H1 (cell line): Measurements from ENCODE around the gene RPL32. TPM values are rescaled to one million over a fixed set of nuclear protein-coding genes. Genes with fewer than 3 reads are reported as not detected.

ENCODE experiments used
- CTCF ChIA-PET: fragments of 300-600 bp; sonication (Branson Sonifier 250); formaldehyde crosslinking; loops from one replicate; lab custom pipeline; 2021; ENCODE audit not compliant: partially characterized antibody; lab: Charles Lee
- POLR2A ChIA-PET: fragments of 300-600 bp; sonication (Branson Sonifier 250); formaldehyde crosslinking; loops from one replicate; lab custom pipeline; 2021; ENCODE audit warnings: inconsistent platforms; ENCODE audit not compliant: partially characterized antibody; lab: Charles Lee
- DNase-seq, 2 experiments: peaks; one replicate each; pipeline versions ENCODE4 v3.0.0 to v3.0.0-alpha.2; 2010 to 2022; ENCODE audit warnings: low spot score in 2 of 2, low read depth in 1 of 2, mixed read lengths in 1 of 2
- FAIRE-seq: peaks from 2 replicates; lab custom pipeline; 2011; peaks lifted over from hg19 to GRCh38; lab: Jason Lieb, UNC
- H2AFZ ChIP-seq: 2 replicates; pipeline ENCODE4 v1.8.1; 2012; ENCODE audit warnings: low read length, inconsistent platforms
- H2AK5ac ChIP-seq: 2 replicates; pipeline ENCODE4 v1.6.1; 2013; ENCODE audit warnings: low read depth, low read length
- H2BK120ac ChIP-seq: replicated peaks from 2 replicates; pipeline ENCODE3; 2013; ENCODE audit warnings: low read depth, low read length, inconsistent platforms
- H2BK12ac ChIP-seq: 2 replicates; pipeline ENCODE4 v1.6.1; 2013; ENCODE audit warnings: low read depth, low read length
- H2BK15ac ChIP-seq: 2 replicates; pipeline ENCODE4 v1.6.1; 2013; ENCODE audit warnings: low read length
- H2BK20ac ChIP-seq: 2 replicates; pipeline ENCODE4 v1.6.1; 2013; ENCODE audit warnings: low read length
- H2BK5ac ChIP-seq: 2 replicates; pipeline ENCODE4 v1.6.1; 2013; ENCODE audit warnings: low read depth, low read length
- H3K14ac ChIP-seq: 2 replicates; pipeline ENCODE4 v1.6.1; 2013; ENCODE audit warnings: inconsistent platforms; ENCODE audit not compliant: insufficient read length
- H3K18ac ChIP-seq: 2 replicates; pipeline ENCODE4 v1.6.1; 2013; ENCODE audit warnings: low read length; ENCODE audit errors: extremely low read depth
- H3K23ac ChIP-seq: 2 replicates; pipeline ENCODE4 v1.6.1; 2013; ENCODE audit warnings: inconsistent platforms; ENCODE audit not compliant: insufficient read length
- H3K23me2 ChIP-seq: 2 replicates; pipeline ENCODE4 v1.6.1; 2013; ENCODE audit warnings: low read depth, low read length
- H3K27ac ChIP-seq: 2 replicates; pipeline ENCODE4 v1.6.1; 2011; ENCODE audit warnings: low read depth, low read length, inconsistent platforms
- H3K27me3 ChIP-seq, 4 experiments: replicated peaks in 1 of 4; 1 replicate in 1 of 4; 2 replicates in 3 of 4; pipeline versions ENCODE4 v1.6.1 to v1.8.1; 2011 to 2013; ENCODE audit warnings: low read length in 3 of 4, mild to moderate bottlenecking in 3 of 4, inconsistent platforms in 2 of 4, mixed read lengths in 2 of 4, moderate library complexity in 1 of 4; ENCODE audit not compliant: control insufficient read depth in 3 of 4, insufficient read depth in 3 of 4; ENCODE audit errors: extremely low read depth in 1 of 4
- H3K36me3 ChIP-seq, 4 experiments: 2 replicates each; pipeline versions ENCODE4 v1.6.1 to v1.8.1; 2011 to 2013; ENCODE audit warnings: mild to moderate bottlenecking in 4 of 4, low read length in 3 of 4, moderate library complexity in 2 of 4, control low read depth in 1 of 4, inconsistent platforms in 1 of 4; ENCODE audit not compliant: insufficient read depth in 4 of 4, control insufficient read depth in 2 of 4
- H3K4ac ChIP-seq: replicated peaks from 2 replicates; pipeline ENCODE3; 2013; ENCODE audit warnings: low read length, low read depth, mixed read lengths, inconsistent platforms; ENCODE audit not compliant: insufficient read length
- H3K4me1 ChIP-seq, 4 experiments: replicated peaks in 1 of 4; 1 replicate in 1 of 4; 2 replicates in 3 of 4; pipeline versions ENCODE4 v1.6.1 to v1.8.1; 2011 to 2013; ENCODE audit warnings: low read length in 3 of 4, inconsistent platforms in 2 of 4, mixed read lengths in 1 of 4; ENCODE audit not compliant: insufficient read depth in 4 of 4, control insufficient read depth in 3 of 4
- H3K4me2 ChIP-seq, 2 experiments: 2 replicates each; pipeline versions ENCODE4 v1.6.1 to v1.8.1; 2011 to 2013; ENCODE audit warnings: low read depth in 2 of 2, low read length in 2 of 2, control low read depth in 1 of 2, inconsistent platforms in 1 of 2, mild to moderate bottlenecking in 1 of 2; ENCODE audit not compliant: insufficient read depth in 1 of 2
- H3K4me3 ChIP-seq, 4 experiments: fragments of 200-600, 300-600 bp in 1 of 4; sonication (generic), shearing (Covaris generic), sonication (Bioruptor Twin) in 1 of 4; 2 replicates each; pipeline versions ENCODE4 v1.5.1 to v1.8.1; 2011 to 2016; ENCODE audit warnings: low read length in 4 of 4, low read depth in 3 of 4, control low read depth in 2 of 4, inconsistent platforms in 2 of 4, mild to moderate bottlenecking in 2 of 4, mixed read lengths in 1 of 4, moderate library complexity in 1 of 4; ENCODE audit not compliant: insufficient read depth in 2 of 4; ENCODE audit errors: extremely low read depth in 1 of 4
- H3K56ac ChIP-seq: replicated peaks from 2 replicates; pipeline ENCODE3; 2013; ENCODE audit warnings: low read depth, mild to moderate bottlenecking, mixed read lengths, low read length, inconsistent platforms; ENCODE audit not compliant: insufficient read length
- H3K79me1 ChIP-seq: 2 replicates; pipeline ENCODE4 v1.6.1; 2013; ENCODE audit warnings: low read depth, low read length, control low read depth
- H3K79me2 ChIP-seq, 2 experiments: 2 replicates each; pipeline versions ENCODE4 v1.6.1 to v1.8.1; 2012 to 2013; ENCODE audit warnings: low read length in 2 of 2, mild to moderate bottlenecking in 2 of 2, inconsistent platforms in 1 of 2; ENCODE audit not compliant: insufficient read depth in 2 of 2, control insufficient read depth in 1 of 2
- H3K9ac ChIP-seq, 4 experiments: replicated peaks in 1 of 4; 1 replicate in 1 of 4; 2 replicates in 3 of 4; pipeline versions ENCODE4 v1.6.1 to v1.8.1; 2011 to 2013; ENCODE audit warnings: low read depth in 3 of 4, low read length in 3 of 4, control low read depth in 2 of 4, mild to moderate bottlenecking in 2 of 4, moderate library complexity in 2 of 4, inconsistent platforms in 1 of 4; ENCODE audit errors: extremely low read depth in 1 of 4
- H3K9me3 ChIP-seq, 2 experiments: 2 replicates each; pipeline versions ENCODE4 v1.6.1 to v1.8.1; 2012 to 2013; ENCODE audit warnings: mild to moderate bottlenecking in 2 of 2, moderate library complexity in 2 of 2, control low read depth in 1 of 2, inconsistent platforms in 1 of 2, low read depth in 1 of 2, low read length in 1 of 2, mixed read lengths in 1 of 2; ENCODE audit not compliant: insufficient read depth in 2 of 2
- H4K20me1 ChIP-seq, 2 experiments: replicated peaks in 1 of 2; 2 replicates each; pipeline versions ENCODE3 to v1.8.1; 2011 to 2013; ENCODE audit warnings: inconsistent platforms in 2 of 2, low read length in 2 of 2, mild to moderate bottlenecking in 1 of 2; ENCODE audit not compliant: insufficient read depth in 2 of 2, control insufficient read depth in 1 of 2
- H4K5ac ChIP-seq: 2 replicates; pipeline ENCODE4 v1.6.1; 2013; ENCODE audit warnings: low read length, low read depth, mixed read lengths, inconsistent platforms; ENCODE audit not compliant: insufficient read length
- H4K8ac ChIP-seq: 2 replicates; pipeline ENCODE4 v1.8.0; 2013; ENCODE audit warnings: mild to moderate bottlenecking, moderate library complexity, low read length, inconsistent platforms; ENCODE audit not compliant: insufficient read depth; ENCODE audit errors: extremely low read depth
- H4K91ac ChIP-seq: replicated peaks from 2 replicates; pipeline ENCODE3; 2013; ENCODE audit warnings: low read length, mixed read lengths, inconsistent platforms; ENCODE audit not compliant: insufficient read length
- BCL11A ChIP-seq, 2 experiments: IDR thresholded peaks; one replicate each; pipeline ENCODE4 v1.6.1; 2011; ENCODE audit warnings: low read depth in 2 of 2, low read length in 2 of 2, mild to moderate bottlenecking in 2 of 2
- BRCA1 ChIP-seq: IDR thresholded peaks from 2 replicates; pipeline ENCODE4 v1.6.1; 2012; ENCODE audit warnings: low read depth, low read length, improper control_type of control experiment
- CREB1 ChIP-seq: IDR thresholded peaks from 2 replicates; pipeline ENCODE4 v1.6.1; 2012; ENCODE audit warnings: inconsistent platforms
- KDM4A ChIP-seq: IDR thresholded peaks from one replicate; pipeline ENCODE4 v1.7.1; 2012; ENCODE audit warnings: low read depth, mild to moderate bottlenecking, moderate library complexity, low read length, inconsistent platforms; ENCODE audit not compliant: severe bottlenecking
- SIRT6 ChIP-seq: IDR thresholded peaks from one replicate; pipeline ENCODE4 v1.7.1; 2012; ENCODE audit warnings: low read length, inconsistent platforms
- SP2 ChIP-seq: IDR thresholded peaks from 2 replicates; pipeline ENCODE4 v1.6.1; 2012; ENCODE audit warnings: mild to moderate bottlenecking, low read length, inconsistent platforms
- YY1 ChIP-seq: IDR thresholded peaks from 2 replicates; pipeline ENCODE4 v1.6.1; 2011; ENCODE audit warnings: low read depth, mild to moderate bottlenecking, low read length
- WGBS, 2 experiments: shearing (Covaris generic) in 1 of 2; methylation state at CpG; one replicate each; pipeline versions ENCODE4 v1.1.6 to v1.1.7; 2013 to 2015; ENCODE audit warnings: low lambda C conversion rate in 2 of 2, mixed read lengths in 2 of 2, inconsistent platforms in 1 of 2, low coverage in 1 of 2, missing lambda C conversion rate in 1 of 2; ENCODE audit not compliant: insufficient replicate concordance in 2 of 2, insufficient coverage in 1 of 2, insufficient read length in 1 of 2; ENCODE audit errors: extremely low coverage in 1 of 2, missing lambda C conversion rate in 1 of 2; 5-methylcytosine and 5-hydroxymethylcytosine counted together
- polyA plus RNA-seq, 7 experiments: library from polyadenylated mRNA; depleted of rRNA in 3 of 7; stranded (reverse) in 5 of 7; unstranded in 2 of 7; fragments of >200 nt in 5 of 7; fragments of 200-250 nt in 2 of 7; gene quantifications; 1 replicate in 5 of 7; 2 replicates in 1 of 7; 4 replicates in 1 of 7; pipeline versions ENCODE4 v1.2.1 to v1.2.3, GENCODE V29; 2011 to 2013; ENCODE audit warnings: missing spikeins in 2 of 7, mixed read lengths in 2 of 7
- total RNA-seq: library from RNA; stranded (reverse); fragmentation: NEBNext Ultra II Directional; extraction: Animal tissue kit (Norgen Biotek cat#: 25700); gene quantifications from 2 replicates; pipeline ENCODE4 v1.2.1, GENCODE V29; 2021
- TF ChIP-seq, protein P1 (sequence below): IDR thresholded peaks from 2 replicates; pipeline ENCODE4 v1.6.1; 2012; ENCODE audit warnings: inconsistent platforms

The RPL32 gene
- total and polyA plus RNA-seq, 2 of the 8 experiments (the other 6 are each of a cell fraction or from before 2014, with no cell fraction given), result 1,443 to 2,043 TPM

DNA sequence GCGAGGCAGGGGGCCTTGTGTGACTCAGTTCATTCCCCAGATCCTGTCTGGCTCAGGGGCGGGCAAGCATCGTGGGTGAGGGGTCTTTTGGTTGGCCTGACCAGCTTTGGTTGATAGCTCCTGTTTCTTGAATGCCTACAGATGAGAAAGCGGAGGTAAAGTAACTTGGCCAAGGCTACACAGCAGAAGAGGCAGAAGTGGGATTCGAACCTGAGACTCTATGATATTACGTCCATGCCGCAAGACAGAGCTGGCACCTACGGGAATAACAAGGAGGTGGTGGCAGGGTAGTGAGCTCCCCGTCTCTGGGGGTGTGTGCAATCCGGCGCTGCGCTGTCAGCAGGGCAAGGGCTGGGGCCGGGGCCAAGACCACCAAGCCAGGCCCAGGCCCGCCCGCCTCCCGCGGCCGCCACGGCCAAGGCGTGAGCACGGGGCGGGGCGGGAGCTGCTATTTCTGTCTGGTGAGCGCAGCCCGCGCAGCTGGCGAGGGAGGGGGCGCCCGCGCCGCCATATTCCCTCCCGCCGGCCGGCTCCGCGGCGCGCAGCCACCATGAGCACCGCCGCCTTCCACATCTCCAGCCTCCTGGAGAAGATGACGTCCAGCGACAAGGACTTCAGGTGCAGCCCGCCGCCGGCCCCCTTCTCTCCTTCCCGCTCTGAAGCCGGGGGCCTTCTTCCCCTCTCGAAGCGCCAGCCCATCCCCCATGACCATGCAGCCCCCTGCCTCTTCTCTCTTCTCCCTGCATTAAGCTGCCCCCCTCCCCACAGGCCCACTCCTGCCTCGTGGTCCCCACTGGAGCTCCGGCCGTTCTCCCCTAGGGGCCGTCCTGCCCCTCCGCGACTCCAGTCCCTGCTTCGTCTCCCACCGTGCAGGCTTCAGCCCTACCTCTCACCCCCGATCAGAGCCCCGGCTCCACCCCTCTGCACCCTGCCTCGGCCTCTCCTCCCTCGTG, 44.9 kb downstream of the RPL32 start, which contains the start of gene CAND2:
Gene CAND2, plus strand, starts transcription at position 510 of the 953 bp plus-strand sequence. Its CDS starts 41 bp downstream, at position 551.
- Histone ChIP-seq H3K9me3 (no peaks in the 10 kb centered on the region), H3K9ac (peak within 1 kb of the TSS; percentile 26 to 63 (median 49)), H3K4me1 (peaks cover 0 to 10% (median 2%) of the 10 kb centered on the region in 4 experiments; a peak in 4 of 7 replicates), H3K23ac (no peak within 1 kb of the TSS), H3K27ac (no peak within 1 kb of the TSS), H2BK12ac (peak within 1 kb of the TSS; percentile 68; the same call in 1 of the 2 replicates), H4K5ac (peak within 1 kb of the TSS; percentile 84), H3K4me2 (peak within 1 kb of the TSS; percentile 46 to 96), H2BK15ac (0 out of 2 replicates have a peak within 1 kb of the TSS, but pooled peaks have one; percentile 53), H4K8ac (peak within 1 kb of the TSS; percentile 88), H4K20me1 (peaks cover 0 to 1% of the 10 kb centered on the region in 2 experiments), H2AK5ac (no peak within 1 kb of the TSS), H3K79me2 (no peaks in the 10 kb centered on the region), H3K14ac (no peak within 1 kb of the TSS), H3K18ac (peak within 1 kb of the TSS; percentile 83), H2BK20ac (no peak within 1 kb of the TSS), H3K56ac (peak within 1 kb of the TSS; percentile 59), H3K23me2 (peaks cover 6% of the 10 kb centered on the region; the same call in 1 of the 2 replicates), H4K91ac (peak within 1 kb of the TSS; percentile 98), H3K27me3 (no peaks in the 10 kb centered on the region), H3K4me3 (peak within 1 kb of the TSS; percentile 69 to 88 (median 85)), H3K36me3 (no peaks in the 10 kb centered on the region), H2BK5ac (peak within 1 kb of the TSS; percentile 44; the same call in 1 of the 2 replicates), H3K79me1 (no peaks in the 10 kb centered on the region; the same call in 1 of the 2 replicates), H3K4ac (peak within 1 kb of the TSS; percentile 69), H2BK120ac (peak within 1 kb of the TSS; percentile 43), H2AFZ (peak within 1 kb of the TSS; percentile 59; the same call in 1 of the 2 replicates)
- DNase-seq (peak in 1 of 2 experiments; percentile 71), FAIRE-seq (no peak)
- ChIA-PET POLR2A (interaction anchor here (0.9 to 4.7 kb wide), 12 partner anchors 9 to 133 kb away, joined by 3 to 33 read pairs (median 5); partner anchors contain the start of genes RAF1, RPL32 and TMEM40), CTCF (interaction anchor here (0.6 to 5.5 kb wide), 9 partner anchors 9 to 575 kb away, joined by 3 to 52 read pairs (median 3); no protein-coding TSS in a partner anchor)
- 14% methylated on average over 35 of the region's 61 CpGs; no CpG with 5 or more reads in 1 of the 2 experiments for WGBS, 2 experiments
- no peak for TF ChIP-seq BCL11A (IDR thresholded peaks at IDR 0.05; ENCODE audit: low read depth in 2 of 2, low read length in 2 of 2)
- no peak for TF ChIP-seq BRCA1
- TF ChIP-seq SP2, result no peak
- TF ChIP-seq KDM4A, result peak; percentile 82
- no peak for TF ChIP-seq CREB1
- no peak for TF ChIP-seq SIRT6
- TF ChIP-seq, protein P1, sequence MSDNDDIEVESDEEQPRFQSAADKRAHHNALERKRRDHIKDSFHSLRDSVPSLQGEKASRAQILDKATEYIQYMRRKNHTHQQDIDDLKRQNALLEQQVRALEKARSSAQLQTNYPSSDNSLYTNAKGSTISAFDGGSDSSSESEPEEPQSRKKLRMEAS, result no peak
- peak; percentile 87 for TF ChIP-seq YY1
